Activated T-cell treated with anti-CD3 and anti-CD28 coated beads, Interleukin-2, amount 50 U/mL, for 72 hours (primary cell): ENCODE measurements around the gene PRSS38. TPM values are rescaled to one million over a fixed set of nuclear protein-coding genes. Genes with fewer than 3 reads are reported as not detected.
A peak's percentile ranks its signal among the peaks of the same experiment; 100 is the strongest.

Experiments used
- ATAC-seq, 2 donors: fragments of 150-1000 bp; cut with Tn5 transposase; replicated peaks in 1 of 2; 2 replicates each; pipeline ENCODE4 v1.10.0; 2021; ENCODE audit warnings: moderate library complexity in 2 of 2, mild to moderate bottlenecking in 1 of 2
- DNase-seq, 2 donors: peaks; one replicate each; pipeline ENCODE4 v3.0.0; 2021 to 2022; ENCODE audit warnings: mixed read lengths in 1 of 2
- H3K27ac Mint-ChIP-seq: one replicate; pipeline ENCODE4 v1.8.0; 2022; ENCODE audit warnings: mild to moderate bottlenecking, moderate library complexity, mixed read lengths
- H3K27me3 Mint-ChIP-seq: one replicate; pipeline ENCODE4 v1.8.0; 2022; ENCODE audit warnings: low read depth, mixed read lengths
- H3K36me3 Mint-ChIP-seq, 2 donors: one replicate each; pipeline ENCODE4 v1.8.0; 2022; ENCODE audit warnings: mixed read lengths in 2 of 2, mild to moderate bottlenecking in 1 of 2; ENCODE audit not compliant: insufficient read depth in 2 of 2
- H3K4me1 Mint-ChIP-seq: one replicate; pipeline ENCODE4 v1.8.0; 2022; ENCODE audit warnings: low read depth, mixed read lengths
- H3K4me3 Mint-ChIP-seq, 2 donors: one replicate each; pipeline ENCODE4 v1.8.0; 2022; ENCODE audit warnings: mild to moderate bottlenecking in 2 of 2, mixed read lengths in 2 of 2, moderate library complexity in 2 of 2
- H3K9me3 Mint-ChIP-seq, 2 donors: one replicate each; pipeline ENCODE4 v1.8.0; 2022; ENCODE audit warnings: mixed read lengths in 2 of 2
- total RNA-seq, 2 donors: library from RNA; stranded (reverse); gene quantifications; one replicate each; pipeline ENCODE4 v1.2.3, GENCODE V29; 2022

The PRSS38 gene
- total RNA-seq, result not detected

GRCh38 chr1:227815468-227816409 lies at the start of gene PRSS38:
Gene PRSS38, plus strand, starts transcription at chr1:227815675. Its CDS starts 42 bp downstream, at chr1:227815717.
- no peaks in the 10 kb centered on the region for H3K4me1 Mint-ChIP-seq
- DNase-seq (no peak), ATAC-seq (no peak)
- no peaks in the 10 kb centered on the region for H3K27me3 Mint-ChIP-seq
- peaks cover 6 to 13% of the 10 kb centered on the region in 2 donors for H3K9me3 Mint-ChIP-seq
- H3K36me3 Mint-ChIP-seq, result peaks cover 8 to 12% of the 10 kb centered on the region in 2 donors
- H3K4me3 Mint-ChIP-seq, result no peak within 1 kb of the TSS
- H3K27ac Mint-ChIP-seq, result no peak within 1 kb of the TSS

GRCh38 chr1:227766015-227766634 lies 49.4 kb upstream of the PRSS38 start:
- Mint-ChIP-seq H3K4me1 (peaks cover 64% of the 10 kb centered on the region), H3K9me3 (no peaks in the 10 kb centered on the region), H3K36me3 (peaks cover 12 to 14% of the 10 kb centered on the region in 2 donors)

GRCh38 chr1:227766653-227767277 lies 48.7 kb upstream of the PRSS38 start:
- Mint-ChIP-seq H3K9me3 (no peaks in the 10 kb centered on the region), H3K27ac (peak overlapping the region; percentile 30), H3K36me3 (peaks cover 10% of the 10 kb centered on the region in 2 donors), H3K27me3 (no peaks in the 10 kb centered on the region), H3K4me1 (peaks cover 57% of the 10 kb centered on the region), H3K4me3 (peak overlapping the region; percentile 68 to 74)
- DNase-seq, result no peak
- peak; percentile 6 to 8 for ATAC-seq

More at GRCh38 chr1:227766015-227766634, 49.4 kb upstream of the PRSS38 start:
- ATAC-seq (peak; percentile 93), DNase-seq (peak; percentile 86 to 90)
- peak overlapping the region; percentile 68 to 74 for H3K4me3 Mint-ChIP-seq
- no peaks in the 10 kb centered on the region for H3K27me3 Mint-ChIP-seq
- peak overlapping the region; percentile 30 for H3K27ac Mint-ChIP-seq

- peaks cover 10% of the 10 kb centered on the region in 2 donors for H3K36me3 Mint-ChIP-seq
- no peaks in the 10 kb centered on the region for H3K27me3 Mint-ChIP-seq
- H3K4me3 Mint-ChIP-seq, result no peak overlapping the region
- ATAC-seq (no peak), DNase-seq (no peak)
- H3K4me1 Mint-ChIP-seq, result peaks cover 53% of the 10 kb centered on the region
- no peak overlapping the region for H3K27ac Mint-ChIP-seq
- no peaks in the 10 kb centered on the region for H3K9me3 Mint-ChIP-seq
These were observed 47.9 kb upstream of the PRSS38 start for GRCh38 chr1:227767401-227768124.

GRCh38 chr1:227768125-227768439 lies 47.4 kb upstream of the PRSS38 start:
- Mint-ChIP-seq H3K27ac (no peak overlapping the region), H3K4me3 (no peak overlapping the region), H3K27me3 (no peaks in the 10 kb centered on the region), H3K4me1 (peaks cover 52% of the 10 kb centered on the region), H3K9me3 (no peaks in the 10 kb centered on the region), H3K36me3 (peaks cover 10% of the 10 kb centered on the region in 2 donors)
- ATAC-seq, result no peak
- no peak for DNase-seq

GRCh38 chr1:227768640-227769039 lies 46.8 kb upstream of the PRSS38 start:
- Mint-ChIP-seq H3K4me1 (peaks cover 55% of the 10 kb centered on the region), H3K9me3 (no peaks in the 10 kb centered on the region), H3K36me3 (peaks cover 10% of the 10 kb centered on the region in 2 donors), H3K27me3 (no peaks in the 10 kb centered on the region), H3K4me3 (no peak overlapping the region), H3K27ac (no peak overlapping the region)
- ATAC-seq (no peak), DNase-seq (no peak)

- DNase-seq, result no peak
- Mint-ChIP-seq H3K9me3 (no peaks in the 10 kb centered on the region), H3K4me3 (no peak overlapping the region), H3K4me1 (peaks cover 55% of the 10 kb centered on the region), H3K27ac (no peak overlapping the region), H3K36me3 (peaks cover 6% of the 10 kb centered on the region in 2 donors), H3K27me3 (no peaks in the 10 kb centered on the region)
- ATAC-seq, result no peak
These were observed 46.2 kb upstream of the PRSS38 start for GRCh38 chr1:227769047-227769935.

GRCh38 chr1:227769936-227770494 lies 45.5 kb upstream of the PRSS38 start:
- DNase-seq, result no peak
- Mint-ChIP-seq H3K4me3 (no peak overlapping the region), H3K4me1 (peaks cover 50% of the 10 kb centered on the region), H3K9me3 (no peaks in the 10 kb centered on the region), H3K27ac (no peak overlapping the region), H3K36me3 (peaks cover 5 to 6% of the 10 kb centered on the region in 2 donors), H3K27me3 (no peaks in the 10 kb centered on the region)
- no peak for ATAC-seq

GRCh38 chr1:227770812-227771211 lies 44.7 kb upstream of the PRSS38 start:
- H3K9me3 Mint-ChIP-seq, result no peaks in the 10 kb centered on the region
- DNase-seq (no peak), ATAC-seq (no peak)
- no peak overlapping the region for H3K27ac Mint-ChIP-seq
- no peak overlapping the region for H3K4me3 Mint-ChIP-seq
- peaks cover 42% of the 10 kb centered on the region for H3K4me1 Mint-ChIP-seq
- no peaks in the 10 kb centered on the region for H3K27me3 Mint-ChIP-seq
- peaks cover 5 to 6% of the 10 kb centered on the region in 2 donors for H3K36me3 Mint-ChIP-seq

GRCh38 chr1:227771326-227771725 lies 44.1 kb upstream of the PRSS38 start:
- Mint-ChIP-seq H3K4me3 (no peak overlapping the region), H3K4me1 (peaks cover 37% of the 10 kb centered on the region), H3K27ac (no peak overlapping the region), H3K9me3 (no peaks in the 10 kb centered on the region), H3K27me3 (no peaks in the 10 kb centered on the region), H3K36me3 (peaks cover 5 to 6% of the 10 kb centered on the region in 2 donors)
- no peak for ATAC-seq
- DNase-seq, result no peak

- ATAC-seq, result no peak
- Mint-ChIP-seq H3K9me3 (no peaks in the 10 kb centered on the region), H3K4me3 (no peak overlapping the region), H3K27ac (no peak overlapping the region), H3K27me3 (no peaks in the 10 kb centered on the region), H3K4me1 (peaks cover 33% of the 10 kb centered on the region), H3K36me3 (peaks cover 5 to 6% of the 10 kb centered on the region in 2 donors)
- no peak for DNase-seq
These were observed 43.7 kb upstream of the PRSS38 start for GRCh38 chr1:227771771-227772170.

GRCh38 chr1:227773558-227773957 lies 41.9 kb upstream of the PRSS38 start:
- Mint-ChIP-seq H3K36me3 (peaks cover 2 to 3% of the 10 kb centered on the region in 2 donors), H3K4me3 (no peak overlapping the region), H3K27me3 (no peaks in the 10 kb centered on the region), H3K4me1 (peaks cover 19% of the 10 kb centered on the region), H3K27ac (no peak overlapping the region), H3K9me3 (no peaks in the 10 kb centered on the region)
- ATAC-seq, result no peak
- no peak for DNase-seq
